Mesendoderm (in vitro differentiated cells): Measurements from ENCODE around the gene CACNA1C.

Source experiments
- DNase-seq: peaks from one replicate; pipeline ENCODE4 v3.0.0; 2013
- H2AK5ac ChIP-seq: 2 replicates; pipeline ENCODE4 v1.6.1; 2013; ENCODE audit warnings: low read length, inconsistent platforms
- H2BK120ac ChIP-seq: 2 replicates; pipeline ENCODE4 v1.6.1; 2013; ENCODE audit warnings: low read depth, mild to moderate bottlenecking, low read length, moderate library complexity, mixed read lengths
- H2BK15ac ChIP-seq: replicated peaks from 2 replicates; pipeline ENCODE4 v1.6.1; 2013; ENCODE audit warnings: low read depth, mild to moderate bottlenecking, moderate library complexity
- H2BK5ac ChIP-seq: 2 replicates; pipeline ENCODE4 v1.6.1; 2013; ENCODE audit warnings: low read length, inconsistent platforms
- H3K18ac ChIP-seq: 2 replicates; pipeline ENCODE4 v1.6.1; 2013; ENCODE audit warnings: mild to moderate bottlenecking, low read length, mixed read lengths
- H3K23ac ChIP-seq: one replicate; pipeline ENCODE4 v1.6.1; 2013; ENCODE audit warnings: low read length
- H3K27ac ChIP-seq: 2 replicates; pipeline ENCODE4 v1.5.1; 2013; ENCODE audit warnings: low read depth, mild to moderate bottlenecking, inconsistent platforms, low read length, moderate library complexity
- H3K27me3 ChIP-seq: 2 replicates; pipeline ENCODE4 v1.6.1; 2013; ENCODE audit warnings: low read length, control low read depth, mild to moderate bottlenecking, inconsistent platforms; ENCODE audit not compliant: insufficient read depth, poor library complexity
- H3K36me3 ChIP-seq: 2 replicates; pipeline ENCODE4 v1.6.1; 2013; ENCODE audit warnings: low read length, inconsistent platforms; ENCODE audit not compliant: control insufficient read depth, insufficient read depth
- H3K4ac ChIP-seq: one replicate; pipeline ENCODE4 v1.6.1; 2013; ENCODE audit warnings: low read depth, mild to moderate bottlenecking, low read length, moderate library complexity
- H3K4me1 ChIP-seq: 2 replicates; pipeline ENCODE4 v1.6.1; 2013; ENCODE audit warnings: low read depth, low read length, inconsistent platforms; ENCODE audit not compliant: control insufficient read depth
- H3K4me2 ChIP-seq: 2 replicates; pipeline ENCODE4 v1.6.1; 2013; ENCODE audit warnings: low read length
- H3K4me3 ChIP-seq: 2 replicates; pipeline ENCODE4 v1.5.1; 2013; ENCODE audit warnings: mild to moderate bottlenecking, low read length
- H3K56ac ChIP-seq: one replicate; pipeline ENCODE4 v1.6.1; 2013; ENCODE audit warnings: low read length
- H3K79me1 ChIP-seq: 2 replicates; pipeline ENCODE4 v1.6.1; 2013; ENCODE audit warnings: low read length, inconsistent platforms
- H3K79me2 ChIP-seq: 2 replicates; pipeline ENCODE4 v1.6.1; 2013; ENCODE audit warnings: mild to moderate bottlenecking, low read length; ENCODE audit not compliant: control insufficient read depth, insufficient read depth
- H3K9ac ChIP-seq: 2 replicates; pipeline ENCODE4 v1.6.1; 2013; ENCODE audit warnings: low read length, inconsistent platforms
- H4K5ac ChIP-seq: one replicate; pipeline ENCODE4 v1.6.1; 2013; ENCODE audit warnings: low read length
- H4K8ac ChIP-seq: one replicate; pipeline ENCODE4 v1.6.1; 2013; ENCODE audit warnings: low read depth, mild to moderate bottlenecking, control low read depth, low read length, moderate library complexity
- WGBS: extraction: QIAGEN DNeasy Blood & Tissue Kit; methylation state at CpG from one replicate; pipeline ENCODE4 v1.1.7; 2013; ENCODE audit warnings: low lambda C conversion rate, missing lambda C conversion rate; ENCODE audit not compliant: insufficient coverage; ENCODE audit errors: extremely low coverage; 5-methylcytosine and 5-hydroxymethylcytosine counted together

Gene CACNA1C

DNA sequence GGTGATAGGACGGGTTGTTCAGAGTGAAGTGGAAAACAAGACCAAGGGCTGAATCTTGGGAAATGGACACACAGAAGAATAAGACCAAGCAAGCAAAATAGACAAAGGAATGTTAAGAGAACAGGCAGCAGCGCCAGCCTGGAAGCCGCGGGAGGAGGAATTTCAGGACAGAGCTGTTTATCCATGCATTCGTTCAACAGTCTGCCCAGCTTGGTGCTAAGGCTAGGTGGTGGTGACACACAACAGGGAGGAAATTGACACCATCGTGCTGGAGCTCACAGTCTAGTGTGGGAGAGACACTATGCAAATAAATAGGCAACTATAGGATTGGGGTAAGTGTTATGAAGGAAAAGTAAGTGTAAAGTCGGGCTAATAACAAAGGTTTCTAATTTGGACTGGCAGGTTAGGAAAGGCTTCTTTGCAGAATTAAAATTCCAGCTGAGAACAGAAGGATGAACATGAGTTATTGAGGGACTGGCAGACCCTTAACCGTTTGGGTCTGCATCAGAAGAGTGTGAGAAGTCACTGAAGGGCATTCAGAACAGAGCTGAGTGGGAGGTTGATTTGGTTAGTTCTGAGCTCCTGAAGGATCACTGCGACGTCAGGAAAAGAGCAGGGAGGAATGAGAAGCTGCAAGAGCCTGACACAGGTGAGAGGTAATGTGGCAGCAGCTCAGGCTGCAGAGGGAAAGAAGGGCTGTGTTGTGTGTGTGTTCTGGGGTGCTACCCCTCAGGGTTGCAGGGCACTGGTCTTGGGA, 499.4 kb downstream of the CACNA1C start:
- H3K27ac ChIP-seq = no peak overlapping the region
- no peak overlapping the region for H3K9ac ChIP-seq
- DNase-seq = no peak
- H3K27me3 ChIP-seq = no peaks in the 10 kb centered on the region
- no peak overlapping the region for H3K56ac ChIP-seq
- no peak overlapping the region for H2BK15ac ChIP-seq
- no peak overlapping the region for H3K18ac ChIP-seq
- H2BK5ac ChIP-seq = no peak overlapping the region
- no peak overlapping the region for H3K4ac ChIP-seq
- no peak overlapping the region for H2AK5ac ChIP-seq
- peaks cover 3% of the 10 kb centered on the region for H3K4me1 ChIP-seq
- H3K4me2 ChIP-seq = no peak overlapping the region
- WGBS = no CpG with 5 or more reads among the region's 10 CpGs
- H4K8ac ChIP-seq = no peak overlapping the region
- H4K5ac ChIP-seq = no peak overlapping the region
- H3K36me3 ChIP-seq = no peaks in the 10 kb centered on the region
- H3K79me1 ChIP-seq = no peaks in the 10 kb centered on the region
- H3K79me2 ChIP-seq = no peaks in the 10 kb centered on the region
- H3K23ac ChIP-seq = no peak overlapping the region
- no peak overlapping the region for H2BK120ac ChIP-seq
- H3K4me3 ChIP-seq = no peak overlapping the region

DNA sequence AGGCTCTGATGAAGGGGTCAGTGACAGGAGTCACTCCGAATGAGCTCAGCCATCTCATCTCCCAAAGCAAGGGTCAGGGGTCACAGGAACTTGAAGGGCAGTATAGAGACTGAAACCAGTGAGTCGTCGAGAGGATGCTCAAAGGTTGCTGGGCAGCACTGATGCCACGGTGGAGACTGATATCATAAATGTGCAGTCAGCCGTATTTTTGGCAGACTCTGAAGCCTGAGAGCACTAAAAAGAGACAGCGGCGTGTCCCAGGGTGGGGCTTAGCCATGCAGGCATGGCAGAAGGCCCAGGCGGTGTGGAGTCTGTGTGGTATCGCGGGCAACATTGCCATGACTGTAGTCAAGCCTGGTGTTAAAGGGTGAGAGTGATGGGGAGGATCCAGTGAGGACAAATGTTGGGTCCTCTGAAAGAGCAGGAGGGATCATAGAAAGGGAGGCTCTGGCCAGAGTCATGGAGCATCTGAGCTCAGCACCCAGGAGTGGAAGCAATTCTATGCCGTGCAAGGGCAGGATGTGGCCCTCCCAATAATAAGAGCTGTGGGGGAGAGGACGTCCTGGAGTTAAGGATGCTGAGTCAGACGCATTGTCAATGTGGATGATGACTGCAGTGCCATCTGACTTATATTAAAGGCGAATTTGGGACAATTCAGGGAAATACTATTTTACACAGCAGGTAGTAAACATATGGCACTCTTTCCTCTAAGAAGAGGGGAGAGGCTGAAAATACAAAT, 500.8 kb downstream of the CACNA1C start:
- no peak overlapping the region for H3K56ac ChIP-seq
- no peaks in the 10 kb centered on the region for H3K27me3 ChIP-seq
- no peaks in the 10 kb centered on the region for H3K79me1 ChIP-seq
- no peak overlapping the region for H3K4me3 ChIP-seq
- H3K4ac ChIP-seq = no peak overlapping the region
- no peak overlapping the region for H2BK15ac ChIP-seq
- H2BK120ac ChIP-seq = no peak overlapping the region
- no peak overlapping the region for H2BK5ac ChIP-seq
- no peak overlapping the region for H3K27ac ChIP-seq
- DNase-seq = no peak
- WGBS = no CpG with 5 or more reads among the region's 14 CpGs
- no peak overlapping the region for H4K8ac ChIP-seq
- no peak overlapping the region for H3K9ac ChIP-seq
- H3K18ac ChIP-seq = no peak overlapping the region
- no peak overlapping the region for H2AK5ac ChIP-seq
- no peak overlapping the region for H4K5ac ChIP-seq
- H3K79me2 ChIP-seq = no peaks in the 10 kb centered on the region
- H3K23ac ChIP-seq = no peak overlapping the region
- peaks cover 3% of the 10 kb centered on the region for H3K4me1 ChIP-seq
- no peak overlapping the region for H3K4me2 ChIP-seq
- H3K36me3 ChIP-seq = no peaks in the 10 kb centered on the region

DNA sequence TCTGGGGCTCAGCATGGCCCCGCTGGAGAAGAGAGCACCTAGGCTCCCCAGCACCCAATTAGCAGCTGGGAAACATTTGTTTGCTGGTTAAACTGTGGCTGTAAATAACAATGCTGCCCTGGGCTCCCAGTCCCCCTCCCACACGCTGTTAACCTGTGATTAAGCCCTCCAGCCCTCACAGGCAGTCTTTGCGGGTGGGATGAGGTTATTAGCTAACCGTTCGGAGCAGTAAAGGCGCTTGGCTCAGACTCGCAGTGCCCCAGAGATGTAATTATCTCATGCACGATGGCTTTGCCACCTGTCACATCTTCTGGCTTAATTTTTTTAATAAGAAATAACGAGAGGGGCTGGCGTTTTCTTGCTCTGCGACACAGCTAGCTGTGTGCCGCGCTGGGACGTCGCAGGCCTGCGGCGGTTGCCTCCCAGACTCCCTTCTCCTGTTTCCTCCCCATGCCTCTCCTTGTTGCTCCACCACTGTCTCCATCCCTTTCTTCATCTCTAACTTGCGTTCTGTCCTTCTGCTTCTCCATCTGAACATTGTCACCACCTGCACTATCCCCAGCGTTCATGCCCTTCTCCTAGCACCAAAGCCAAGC, 502.8 kb downstream of the CACNA1C start:
- Histone ChIP-seq H3K27ac (no peak overlapping the region), H3K4me2 (no peak overlapping the region), H3K27me3 (no peaks in the 10 kb centered on the region), H3K4ac (no peak overlapping the region), H3K79me1 (no peaks in the 10 kb centered on the region), H2BK120ac (no peak overlapping the region), H3K79me2 (no peaks in the 10 kb centered on the region), H4K8ac (no peak overlapping the region), H3K56ac (no peak overlapping the region), H3K23ac (no peak overlapping the region), H2BK15ac (no peak overlapping the region), H3K4me1 (peaks cover 3% of the 10 kb centered on the region), H3K36me3 (no peaks in the 10 kb centered on the region), H3K18ac (no peak overlapping the region), H4K5ac (no peak overlapping the region), H2BK5ac (no peak overlapping the region), H2AK5ac (no peak overlapping the region), H3K9ac (no peak overlapping the region), H3K4me3 (no peak overlapping the region)
- DNase-seq = no peak
- no CpG with 5 or more reads among the region's 19 CpGs for WGBS

DNA sequence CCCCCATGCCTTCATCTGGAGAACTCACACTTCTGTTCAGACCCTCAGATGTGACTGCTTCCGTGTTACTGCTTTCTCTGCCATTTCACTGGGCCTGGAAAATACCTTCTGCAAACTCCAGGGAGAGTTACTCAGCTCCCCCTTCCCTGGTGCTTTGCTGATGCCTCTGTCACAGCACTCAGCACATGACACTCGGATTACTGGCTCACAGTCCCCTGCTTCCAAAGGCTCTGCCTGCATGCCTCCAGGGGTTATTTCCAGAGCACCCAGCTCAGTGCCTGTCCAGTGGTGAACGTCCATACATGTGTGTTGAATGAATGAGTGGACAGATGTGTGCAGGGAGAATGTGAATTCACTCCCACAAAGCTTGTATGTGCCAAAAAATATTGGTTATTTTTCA, 504.8 kb downstream of the CACNA1C start:
- no peak overlapping the region for H3K4me3 ChIP-seq
- no peak overlapping the region for H2BK5ac ChIP-seq
- no peak overlapping the region for H3K18ac ChIP-seq
- H2AK5ac ChIP-seq = no peak overlapping the region
- H3K36me3 ChIP-seq = no peaks in the 10 kb centered on the region
- DNase-seq = no peak
- no peaks in the 10 kb centered on the region for H3K27me3 ChIP-seq
- H3K23ac ChIP-seq = no peak overlapping the region
- H3K4me2 ChIP-seq = no peak overlapping the region
- H4K8ac ChIP-seq = no peak overlapping the region
- H2BK120ac ChIP-seq = no peak overlapping the region
- no peak overlapping the region for H3K56ac ChIP-seq
- no peak overlapping the region for H2BK15ac ChIP-seq
- H4K5ac ChIP-seq = no peak overlapping the region
- no CpG with 5 or more reads among the region's 3 CpGs for WGBS
- H3K79me1 ChIP-seq = no peaks in the 10 kb centered on the region
- no peaks in the 10 kb centered on the region for H3K4me1 ChIP-seq
- no peaks in the 10 kb centered on the region for H3K79me2 ChIP-seq
- H3K27ac ChIP-seq = no peak overlapping the region
- no peak overlapping the region for H3K4ac ChIP-seq
- no peak overlapping the region for H3K9ac ChIP-seq

DNA sequence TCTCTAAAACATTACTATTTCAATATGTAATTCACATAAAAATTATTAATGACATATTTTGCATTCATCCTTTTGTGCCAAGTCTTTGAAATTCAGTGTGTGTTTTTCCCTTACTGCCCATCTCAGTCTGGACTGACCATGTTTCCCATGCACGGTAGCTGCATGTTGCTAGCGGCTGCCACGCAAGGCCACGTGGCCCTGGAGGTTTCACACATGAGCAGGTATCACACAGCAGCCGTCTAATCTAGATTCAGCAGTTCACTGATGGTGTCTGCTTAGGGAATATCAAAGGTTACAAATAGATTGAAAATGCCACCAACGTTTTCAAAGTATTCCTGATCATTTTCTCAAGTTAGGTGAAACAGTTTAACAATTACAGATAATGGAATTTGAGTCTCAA, 507.1 kb downstream of the CACNA1C start:
- Histone ChIP-seq H2AK5ac (no peak overlapping the region), H3K4ac (no peak overlapping the region), H2BK5ac (no peak overlapping the region), H3K27ac (no peak overlapping the region), H3K4me3 (no peak overlapping the region), H3K18ac (no peak overlapping the region), H4K5ac (no peak overlapping the region), H3K79me2 (no peaks in the 10 kb centered on the region), H2BK120ac (no peak overlapping the region), H3K9ac (no peak overlapping the region), H3K4me2 (no peak overlapping the region), H3K36me3 (no peaks in the 10 kb centered on the region), H3K27me3 (no peaks in the 10 kb centered on the region), H3K56ac (no peak overlapping the region), H3K23ac (no peak overlapping the region), H4K8ac (no peak overlapping the region), H2BK15ac (no peak overlapping the region), H3K4me1 (no peaks in the 10 kb centered on the region), H3K79me1 (no peaks in the 10 kb centered on the region)
- DNase-seq = no peak
- WGBS = no CpG with 5 or more reads among the region's 6 CpGs
